Muscle of leg (tissue), 16 donors: ENCODE measurements around the gene CTAGE4. TPM values are rescaled to one million over a fixed set of nuclear protein-coding genes. Genes with fewer than 3 reads are reported as not detected.
"Not testable (repeated sequence)": the region's sequence is repeated elsewhere in the genome, so short reads cannot be mapped to it uniquely, and the experiment has no call there.

Experiments used
- DNase-seq: peaks from one replicate; pipeline ENCODE4 v3.0.0; 2013
- H3K27ac ChIP-seq: one replicate; pipeline ENCODE4 v1.5.1; 2013; ENCODE audit warnings: mild to moderate bottlenecking, low read length, control low read depth
- H3K27me3 ChIP-seq: one replicate; pipeline ENCODE4 v1.6.1; 2013; ENCODE audit warnings: low read length; ENCODE audit not compliant: control insufficient read depth, insufficient read depth
- H3K36me3 ChIP-seq: one replicate; pipeline ENCODE4 v1.6.1; 2013; ENCODE audit warnings: low read length; ENCODE audit not compliant: control insufficient read depth, insufficient read depth
- H3K4me1 ChIP-seq: one replicate; pipeline ENCODE4 v1.6.1; 2013; ENCODE audit warnings: low read length; ENCODE audit not compliant: control insufficient read depth, insufficient read depth
- H3K4me3 ChIP-seq: one replicate; pipeline ENCODE4 v1.5.1; 2013; ENCODE audit warnings: low read length, control low read depth
- H3K9me3 ChIP-seq: replicated peaks from 2 replicates; pipeline ENCODE4 v1.6.1; 2013; ENCODE audit warnings: low read depth, low read length; ENCODE audit not compliant: control insufficient read depth
- WGBS: methylation state at CpG from one replicate; pipeline ENCODE4 v1.1.5; 2013; ENCODE audit warnings: missing lambda C conversion rate; ENCODE audit not compliant: insufficient coverage; 5-methylcytosine and 5-hydroxymethylcytosine counted together
- long read RNA-seq, 11 donors: transcript quantifications; one replicate each; lab custom pipeline, GENCODE V29; 2026
- polyA plus RNA-seq, 8 donors: library from polyadenylated mRNA; unstranded; fragments of 120-200 nt; gene quantifications; one replicate each; pipeline versions ENCODE4 v1.2.1 to v1.2.3, GENCODE V29; 2013; ENCODE audit warnings: inconsistent platforms in 1 of 8, low replicate concordance in 1 of 8; ENCODE audit not compliant: insufficient read length in 8 of 8, insufficient read depth in 1 of 8
- total RNA-seq: library from RNA; stranded (reverse); fragments of 120-200 nt; gene quantifications from one replicate; pipeline ENCODE4 v1.2.4, GENCODE V29; 2013

CTAGE4 gene
- 0.09 TPM for total RNA-seq
- 1 to 10 TPM in 3 of 8 donors, under 1 TPM in 3, not detected in 2; 0.49 to 1.7 (median 0.99) TPM for polyA plus RNA-seq
- long read RNA-seq, donor 1 = 0 reads
- long read RNA-seq, donor 2 = 0 reads
- long read RNA-seq, donor 3 = 0 reads
- long read RNA-seq, donor 4 = 0 reads
- long read RNA-seq, donor 5 = 0 reads
- long read RNA-seq, donor 6 = 0 reads
- long read RNA-seq, donor 7 = 0 reads
- long read RNA-seq, donor 8 = 0 reads
- long read RNA-seq, donor 9 = 0 reads
- long read RNA-seq, donor 10 = 0 reads
- long read RNA-seq, donor 11 = 0 reads

- H3K27ac ChIP-seq, H3K4me1 ChIP-seq, H3K4me3 ChIP-seq, DNase-seq, H3K36me3 ChIP-seq, H3K27me3 ChIP-seq, H3K9me3 ChIP-seq: not testable (repeated sequence)
- WGBS = no CpG with 5 or more reads among the region's 19 CpGs
These were observed at the start of gene CTAGE4 for GRCh38 chr7:144183166-144183565. Gene CTAGE4, plus strand, starts transcription at chr7:144183466. Its CDS starts 38 bp downstream, at chr7:144183504.

- no peak overlapping the region for H3K27ac ChIP-seq
- H3K27me3 ChIP-seq = no peaks in the 10 kb centered on the region
- H3K4me1 ChIP-seq = no peaks in the 10 kb centered on the region
- H3K4me3 ChIP-seq = no peak overlapping the region
- DNase-seq = no peak
- H3K9me3 ChIP-seq = no peaks in the 10 kb centered on the region
- no CpG with 5 or more reads among the region's 1 CpG for WGBS
- H3K36me3 ChIP-seq = no peaks in the 10 kb centered on the region
These were observed 49.1 kb upstream of the CTAGE4 start for GRCh38 chr7:144134116-144134515.

GRCh38 chr7:144137501-144137900 lies 45.8 kb upstream of the CTAGE4 start:
- no CpG with 5 or more reads among the region's 1 CpG for WGBS
- Histone ChIP-seq H3K4me1 (no peaks in the 10 kb centered on the region), H3K27me3 (no peaks in the 10 kb centered on the region), H3K4me3 (no peak overlapping the region), H3K36me3 (no peaks in the 10 kb centered on the region), H3K9me3 (no peaks in the 10 kb centered on the region), H3K27ac (no peak overlapping the region)
- DNase-seq = no peak

GRCh38 chr7:144142187-144142586 lies 41.1 kb upstream of the CTAGE4 start:
- H3K4me1 ChIP-seq = no peaks in the 10 kb centered on the region
- WGBS = 83% methylated on average over 3 of the region's 3 CpGs
- DNase-seq = no peak
- no peak overlapping the region for H3K4me3 ChIP-seq
- H3K27ac ChIP-seq = no peak overlapping the region
- peaks cover 4% of the 10 kb centered on the region for H3K9me3 ChIP-seq
- H3K27me3 ChIP-seq = no peaks in the 10 kb centered on the region
- H3K36me3 ChIP-seq = no peaks in the 10 kb centered on the region

- Histone ChIP-seq H3K27ac (no peak overlapping the region), H3K27me3 (no peaks in the 10 kb centered on the region), H3K4me1 (no peaks in the 10 kb centered on the region), H3K4me3 (no peak overlapping the region), H3K9me3 (peaks cover 8% of the 10 kb centered on the region), H3K36me3 (no peaks in the 10 kb centered on the region)
- 90% methylated on average over 2 of the region's 3 CpGs for WGBS
- no peak for DNase-seq
These were observed 38.8 kb upstream of the CTAGE4 start for GRCh38 chr7:144144426-144144825.

GRCh38 chr7:144148224-144148827 lies 34.9 kb upstream of the CTAGE4 start:
- WGBS = 100% methylated on average over 1 of the region's 2 CpGs
- H3K36me3 ChIP-seq = no peaks in the 10 kb centered on the region
- no peak overlapping the region for H3K4me3 ChIP-seq
- H3K27ac ChIP-seq = no peak overlapping the region
- no peaks in the 10 kb centered on the region for H3K4me1 ChIP-seq
- peaks cover 8% of the 10 kb centered on the region for H3K9me3 ChIP-seq
- no peaks in the 10 kb centered on the region for H3K27me3 ChIP-seq
- DNase-seq = no peak

- no peaks in the 10 kb centered on the region for H3K9me3 ChIP-seq
- no peaks in the 10 kb centered on the region for H3K27me3 ChIP-seq
- no CpG with 5 or more reads among the region's 1 CpG for WGBS
- H3K4me1 ChIP-seq = no peaks in the 10 kb centered on the region
- no peak overlapping the region for H3K4me3 ChIP-seq
- H3K27ac ChIP-seq = no peak overlapping the region
- DNase-seq = no peak
- no peaks in the 10 kb centered on the region for H3K36me3 ChIP-seq
These were observed 24.4 kb upstream of the CTAGE4 start for GRCh38 chr7:144158861-144159260.

GRCh38 chr7:144164784-144165183 lies 18.5 kb upstream of the CTAGE4 start:
- H3K27me3 ChIP-seq = no peaks in the 10 kb centered on the region
- H3K9me3 ChIP-seq = no peaks in the 10 kb centered on the region
- H3K27ac ChIP-seq = no peak overlapping the region
- WGBS = no CpG with 5 or more reads among the region's 2 CpGs
- H3K36me3 ChIP-seq = no peaks in the 10 kb centered on the region
- H3K4me3 ChIP-seq = no peak overlapping the region
- no peak for DNase-seq
- H3K4me1 ChIP-seq = no peaks in the 10 kb centered on the region

GRCh38 chr7:144171594-144172350 lies 11.5 kb upstream of the CTAGE4 start:
- not testable (repeated sequence) for H3K4me1 ChIP-seq, H3K9me3 ChIP-seq, H3K27ac ChIP-seq, H3K36me3 ChIP-seq, H3K27me3 ChIP-seq, H3K4me3 ChIP-seq, DNase-seq
- 91% methylated on average over 3 of the region's 4 CpGs for WGBS

GRCh38 chr7:144174613-144175012 lies 8.7 kb upstream of the CTAGE4 start:
- 79% methylated on average over 4 of the region's 5 CpGs for WGBS
- H3K27ac ChIP-seq = no peak overlapping the region
- H3K36me3 ChIP-seq = no peaks in the 10 kb centered on the region
- H3K4me3 ChIP-seq = no peak overlapping the region
- H3K9me3 ChIP-seq = no peaks in the 10 kb centered on the region
- H3K27me3 ChIP-seq = no peaks in the 10 kb centered on the region
- H3K4me1 ChIP-seq = no peaks in the 10 kb centered on the region
- no peak for DNase-seq
